Bronchial epithelial cell (primary cell): ENCODE data around the gene RASD2. TPM values are rescaled to one million over a fixed set of nuclear protein-coding genes. Genes with fewer than 3 reads are reported as not detected.

Source experiments
- DNase-seq: peaks from one replicate; pipeline ENCODE4 v3.0.0-alpha.2; 2010; ENCODE audit warnings: low read depth
- FAIRE-seq: peaks from 2 replicates; lab custom pipeline; 2011; peaks lifted over from hg19 to GRCh38; lab: Jason Lieb, UNC
- H3K27me3 ChIP-seq: 2 replicates; pipeline ENCODE4 v1.5.1; 2011; ENCODE audit warnings: low read length; ENCODE audit not compliant: control insufficient read depth, insufficient read depth
- H3K36me3 ChIP-seq: 2 replicates; pipeline ENCODE4 v1.5.1; 2011; ENCODE audit warnings: low read length; ENCODE audit not compliant: control insufficient read depth, insufficient read depth
- H3K4me3 ChIP-seq: 2 replicates; pipeline ENCODE4 v1.5.1; 2011; ENCODE audit warnings: mild to moderate bottlenecking, low read depth, low read length, control low read depth
- total RNA-seq: library from RNA; depleted of rRNA; stranded (reverse); fragments of >200 nt; gene quantifications from 2 replicates; pipeline ENCODE4 v1.2.1, GENCODE V29; 2014
- TF ChIP-seq, protein P1 (sequence below): IDR thresholded peaks from 2 replicates; pipeline ENCODE4 v1.5.1; 2011; ENCODE audit warnings: mild to moderate bottlenecking, moderate library complexity, low read length, control low read depth, inconsistent platforms; ENCODE audit not compliant: insufficient read depth, severe bottlenecking

Gene RASD2
- total RNA-seq, 1 donor from 2014 or later, result 0.26 TPM

DNA sequence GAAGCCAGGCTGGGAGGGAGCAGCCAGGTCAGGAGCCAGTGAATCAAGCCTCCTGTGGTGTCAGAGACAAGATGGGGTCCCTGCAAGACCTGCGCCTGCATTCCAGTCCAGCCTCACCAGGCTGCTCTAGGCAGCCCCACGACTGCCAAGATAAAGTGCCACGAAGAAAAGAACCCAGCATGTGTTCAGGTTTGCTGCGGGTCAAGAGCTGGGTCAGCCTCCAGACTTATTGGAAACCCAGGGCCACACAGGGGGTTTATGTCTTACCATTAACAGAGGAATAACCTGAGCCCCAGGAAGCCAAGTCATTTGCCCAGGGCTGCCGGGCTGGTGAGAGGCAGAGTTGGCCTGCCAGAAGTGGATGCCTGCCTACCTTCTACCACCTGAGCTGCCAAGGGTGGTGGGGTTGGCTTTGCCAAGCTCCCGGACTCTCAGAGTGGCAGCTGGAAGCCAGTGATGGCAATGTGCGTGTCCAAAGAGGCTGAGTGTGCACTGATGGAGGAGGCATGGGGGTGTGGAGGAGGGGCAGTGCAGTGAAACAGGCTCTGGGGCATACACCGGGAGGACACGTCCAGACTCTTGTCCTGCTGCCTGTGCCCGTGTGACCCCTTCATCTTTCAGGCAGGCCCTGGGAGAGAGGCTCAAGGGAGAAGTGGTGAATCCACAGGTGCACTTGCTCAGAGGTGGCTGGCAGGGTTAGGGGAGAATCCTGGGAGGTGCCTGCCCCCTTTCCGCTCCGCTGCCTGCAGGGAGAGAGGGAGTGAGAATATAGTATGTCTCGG, 1.7 kb downstream of the RASD2 start:
- Histone ChIP-seq H3K36me3 (no peaks in the 10 kb centered on the region), H3K4me3 (no peak overlapping the region), H3K27me3 (peaks cover 19% of the 10 kb centered on the region)
- TF ChIP-seq, protein P1, sequence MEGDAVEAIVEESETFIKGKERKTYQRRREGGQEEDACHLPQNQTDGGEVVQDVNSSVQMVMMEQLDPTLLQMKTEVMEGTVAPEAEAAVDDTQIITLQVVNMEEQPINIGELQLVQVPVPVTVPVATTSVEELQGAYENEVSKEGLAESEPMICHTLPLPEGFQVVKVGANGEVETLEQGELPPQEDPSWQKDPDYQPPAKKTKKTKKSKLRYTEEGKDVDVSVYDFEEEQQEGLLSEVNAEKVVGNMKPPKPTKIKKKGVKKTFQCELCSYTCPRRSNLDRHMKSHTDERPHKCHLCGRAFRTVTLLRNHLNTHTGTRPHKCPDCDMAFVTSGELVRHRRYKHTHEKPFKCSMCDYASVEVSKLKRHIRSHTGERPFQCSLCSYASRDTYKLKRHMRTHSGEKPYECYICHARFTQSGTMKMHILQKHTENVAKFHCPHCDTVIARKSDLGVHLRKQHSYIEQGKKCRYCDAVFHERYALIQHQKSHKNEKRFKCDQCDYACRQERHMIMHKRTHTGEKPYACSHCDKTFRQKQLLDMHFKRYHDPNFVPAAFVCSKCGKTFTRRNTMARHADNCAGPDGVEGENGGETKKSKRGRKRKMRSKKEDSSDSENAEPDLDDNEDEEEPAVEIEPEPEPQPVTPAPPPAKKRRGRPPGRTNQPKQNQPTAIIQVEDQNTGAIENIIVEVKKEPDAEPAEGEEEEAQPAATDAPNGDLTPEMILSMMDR, result no peak
- FAIRE-seq, result no peak
- DNase-seq, result no peak

DNA sequence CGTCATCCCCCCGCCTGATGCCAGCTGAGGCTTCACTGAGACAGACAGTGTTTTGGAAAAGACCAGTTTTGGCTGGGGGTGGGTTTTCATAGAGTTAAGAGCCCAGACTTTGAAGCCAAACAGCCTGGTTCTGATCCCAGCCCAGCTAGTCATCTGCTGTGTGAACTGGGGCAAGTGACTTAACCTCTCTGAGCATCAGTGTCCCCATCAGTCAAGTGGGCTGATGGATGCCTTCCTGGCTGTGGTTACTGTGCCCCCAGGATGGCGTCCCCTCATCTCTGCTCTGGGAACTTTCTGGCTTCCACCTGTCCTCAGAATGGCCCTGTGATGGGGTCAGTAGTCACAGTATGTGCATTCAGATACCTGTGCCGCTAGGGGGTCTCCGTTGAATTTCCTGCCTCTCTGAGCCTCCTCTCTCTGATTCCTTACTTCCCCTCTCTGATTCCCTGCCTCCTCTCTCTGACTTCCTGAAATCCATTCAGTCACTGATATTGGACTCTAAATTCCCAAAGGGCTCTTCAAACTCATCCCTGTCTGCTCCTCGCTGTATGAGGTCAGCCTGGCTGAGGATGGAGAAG, 2.4 kb downstream of the RASD2 start:
- H3K36me3 ChIP-seq, result no peaks in the 10 kb centered on the region
- FAIRE-seq, result no peak
- DNase-seq, result no peak
- H3K4me3 ChIP-seq, result no peak overlapping the region
- H3K27me3 ChIP-seq, result peaks cover 19% of the 10 kb centered on the region
- TF ChIP-seq, protein P1, result no peak

DNA sequence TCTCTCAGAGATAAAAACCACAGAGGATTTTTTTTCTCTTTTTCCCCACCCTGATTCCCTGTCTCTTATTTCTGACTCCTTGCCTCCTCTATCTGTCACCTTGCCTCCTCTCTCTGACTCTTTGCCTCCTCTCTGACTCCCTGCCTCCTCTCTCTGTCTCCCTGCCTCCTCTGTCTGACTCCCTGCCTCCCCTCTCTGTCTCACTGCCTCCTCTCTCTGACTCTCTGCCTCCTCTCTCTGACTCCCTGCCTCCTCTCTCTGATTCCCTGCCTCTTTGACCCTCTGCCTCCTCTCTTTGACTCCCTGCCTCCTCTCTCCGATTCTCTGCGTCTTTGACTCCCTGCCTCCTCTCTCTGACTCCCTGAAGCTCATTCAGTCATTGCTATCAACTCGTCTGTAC, 3.1 kb downstream of the RASD2 start:
- FAIRE-seq (no peak), DNase-seq (no peak)
- H3K4me3 ChIP-seq, result no peak overlapping the region
- TF ChIP-seq, protein P1, result no peak
- H3K27me3 ChIP-seq, result peaks cover 19% of the 10 kb centered on the region
- H3K36me3 ChIP-seq, result no peaks in the 10 kb centered on the region

DNA sequence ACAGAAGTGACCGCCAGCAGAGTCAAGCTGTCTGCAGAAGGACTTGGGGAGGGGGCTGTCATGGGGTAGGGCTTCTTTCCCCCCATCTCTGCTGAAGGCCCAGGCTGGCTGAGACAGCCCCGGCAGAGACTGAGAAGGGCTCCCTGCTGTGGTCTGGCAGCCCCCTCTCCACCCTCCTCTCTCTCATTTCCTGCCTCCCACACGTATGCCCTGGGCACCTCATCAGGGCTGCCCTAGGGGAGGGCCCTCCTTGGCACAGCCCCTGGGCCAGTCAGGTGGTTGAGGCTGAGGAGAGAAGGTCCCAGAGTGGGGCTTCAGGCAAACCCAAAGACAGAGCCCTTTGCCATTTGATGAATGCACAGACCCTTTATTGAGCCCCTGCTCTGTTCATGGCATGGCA, 3.6 kb downstream of the RASD2 start:
- H3K27me3 ChIP-seq, result peaks cover 19% of the 10 kb centered on the region
- no peaks in the 10 kb centered on the region for H3K36me3 ChIP-seq
- FAIRE-seq (no peak), DNase-seq (no peak)
- no peak overlapping the region for H3K4me3 ChIP-seq
- TF ChIP-seq, protein P1, result no peak

DNA sequence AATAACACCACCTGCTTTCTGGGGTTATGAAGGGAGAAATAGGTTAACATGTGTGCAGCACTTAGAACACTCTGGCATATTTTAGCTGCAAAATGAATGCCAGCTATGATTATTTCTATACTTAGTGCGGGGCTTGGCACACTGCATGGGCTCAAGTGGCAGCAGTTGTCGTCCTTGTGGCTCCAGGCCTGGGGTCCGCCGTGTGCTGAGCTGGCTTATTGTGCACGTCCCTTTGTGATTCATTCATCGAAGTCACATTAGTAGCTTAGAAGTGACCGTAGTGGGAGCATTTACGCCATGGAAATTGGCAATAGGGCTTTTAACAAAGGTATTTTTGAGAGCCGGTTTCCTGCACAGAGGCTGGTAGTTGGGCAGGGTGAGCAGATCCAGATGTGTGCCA, 4.2 kb downstream of the RASD2 start:
- TF ChIP-seq, protein P1, result no peak
- Histone ChIP-seq H3K36me3 (no peaks in the 10 kb centered on the region), H3K27me3 (peaks cover 19% of the 10 kb centered on the region), H3K4me3 (no peak overlapping the region)
- no peak for DNase-seq
- FAIRE-seq, result no peak
